GM04503 (cell line): ENCODE data around the gene LIPC.

Experiments used
- DNase-seq: peaks from one replicate; pipeline ENCODE4 v3.0.0-alpha.2; 2012; ENCODE audit warnings: low read depth

Gene LIPC

DNA sequence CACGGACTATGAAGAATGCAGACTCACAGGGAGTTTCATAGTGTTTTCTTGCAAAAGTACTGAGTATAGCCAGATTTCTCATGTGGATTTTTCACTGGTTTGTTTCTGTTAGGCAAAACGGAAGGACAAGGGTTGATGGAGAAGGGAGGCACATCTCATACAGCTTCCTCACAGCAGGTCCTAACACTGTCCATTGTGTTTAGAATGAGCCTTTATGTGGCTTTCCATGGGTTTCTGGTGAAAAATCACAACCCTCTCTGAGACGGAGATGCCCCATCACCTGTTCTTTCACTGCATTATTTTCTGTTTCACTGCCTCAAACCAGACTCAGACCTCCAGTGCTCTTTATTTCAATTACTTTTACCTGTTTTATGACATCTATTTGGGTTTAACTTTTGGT is 25.0 kb upstream of the LIPC start:
- no peak for DNase-seq

DNA sequence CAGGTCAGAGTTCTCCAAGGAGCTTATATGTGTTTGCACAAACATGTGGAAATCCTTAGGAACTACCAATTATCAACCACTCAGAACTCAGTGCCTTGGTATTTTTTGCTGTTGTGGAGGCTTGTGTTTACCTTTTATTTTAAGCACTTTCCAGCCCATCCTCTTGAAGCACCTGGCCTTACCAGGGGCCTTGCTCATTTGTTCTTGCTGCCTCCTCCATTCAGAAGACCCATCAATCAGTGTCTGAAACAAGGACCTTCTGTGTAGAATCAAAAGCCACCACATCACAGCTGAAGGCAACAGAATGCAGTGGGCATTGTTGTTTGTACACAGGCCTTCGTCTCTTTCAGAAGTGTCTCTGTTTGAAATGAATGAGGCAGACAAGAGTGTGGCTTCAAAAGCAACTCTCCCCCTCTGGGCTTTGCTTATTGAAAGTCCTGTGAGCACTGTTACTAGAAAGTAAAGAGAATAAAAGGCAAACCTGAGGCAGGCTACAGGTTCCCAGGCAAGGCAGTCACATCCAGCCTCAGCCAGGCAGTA is 24.5 kb upstream of the LIPC start:
- DNase-seq, result no peak

DNA sequence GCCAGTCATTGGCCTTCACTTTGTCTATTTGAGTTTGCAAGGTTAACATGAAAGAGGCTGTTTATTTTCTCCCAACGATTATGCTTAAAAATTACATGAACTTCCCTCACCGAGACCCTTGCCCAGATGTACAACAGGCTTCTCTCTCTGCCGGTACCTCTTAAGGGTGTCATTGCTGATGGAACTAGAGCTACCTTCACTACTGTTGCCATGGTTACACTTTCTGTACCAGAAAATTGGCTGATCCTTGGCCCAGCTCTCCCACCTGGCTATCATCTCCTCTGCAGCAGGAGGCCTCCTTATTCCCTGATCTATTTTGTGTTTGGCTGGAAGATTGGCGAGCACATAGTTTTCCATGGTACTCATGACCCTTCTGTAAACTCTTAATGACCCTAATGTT is 24.0 kb upstream of the LIPC start:
- no peak for DNase-seq

DNA sequence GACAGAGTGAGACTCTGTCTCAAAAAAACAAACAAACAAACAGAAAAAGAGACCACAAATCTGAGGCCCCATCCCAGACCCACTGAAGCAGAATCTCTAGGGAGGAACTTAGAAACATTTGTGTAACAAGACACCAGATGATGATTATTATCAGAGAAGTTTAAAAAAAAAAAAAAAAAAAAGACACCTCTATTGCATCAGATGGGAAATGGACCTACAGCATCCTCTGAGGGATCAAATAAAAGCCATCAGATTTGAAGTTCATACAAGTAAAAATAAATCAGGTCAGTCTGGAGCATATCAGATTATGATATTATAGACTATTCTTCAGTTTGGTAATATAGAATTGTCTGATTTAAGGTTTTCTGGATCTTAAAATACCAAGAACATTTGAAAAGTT is 21.9 kb upstream of the LIPC start:
- no peak for DNase-seq

DNA sequence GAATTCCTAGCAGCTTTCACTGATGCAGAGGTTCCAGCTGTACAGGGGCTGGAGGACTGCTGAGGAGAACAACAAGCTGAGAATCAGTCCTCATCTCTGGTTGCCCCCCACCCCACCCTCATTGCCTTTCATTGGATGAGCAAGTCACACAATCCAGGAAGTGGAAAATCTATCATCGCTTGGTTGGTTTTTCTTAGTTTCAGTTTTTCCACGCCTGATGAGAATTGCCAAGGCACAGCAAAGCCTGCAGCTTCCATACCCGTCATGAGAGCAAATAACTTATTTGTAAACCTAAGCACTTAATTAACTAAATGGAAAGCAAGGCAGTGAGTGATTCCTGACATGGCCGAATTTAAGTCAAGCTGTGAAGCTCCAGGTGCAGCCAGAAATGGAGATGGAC is 21.4 kb upstream of the LIPC start:
- DNase-seq, result no peak

DNA sequence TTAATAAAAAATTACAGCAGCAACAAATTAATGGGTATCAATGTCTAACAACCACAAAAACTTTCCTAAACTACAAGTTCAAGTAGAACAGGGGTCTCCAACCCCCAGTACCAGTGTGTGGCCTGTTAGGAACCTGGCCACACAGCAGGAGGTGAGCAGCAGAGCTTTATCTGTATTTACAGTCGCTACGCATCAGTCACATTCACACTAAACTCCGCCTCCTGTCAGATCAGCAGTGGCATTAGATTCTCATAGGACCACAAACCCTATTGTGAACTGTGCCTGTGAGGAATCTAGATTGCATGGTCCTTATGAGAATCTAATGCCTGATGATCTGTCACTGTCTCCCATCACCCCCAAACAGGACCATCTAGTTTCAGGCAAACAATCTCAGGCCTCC is 18.5 kb upstream of the LIPC start:
- DNase-seq, result no peak

DNA sequence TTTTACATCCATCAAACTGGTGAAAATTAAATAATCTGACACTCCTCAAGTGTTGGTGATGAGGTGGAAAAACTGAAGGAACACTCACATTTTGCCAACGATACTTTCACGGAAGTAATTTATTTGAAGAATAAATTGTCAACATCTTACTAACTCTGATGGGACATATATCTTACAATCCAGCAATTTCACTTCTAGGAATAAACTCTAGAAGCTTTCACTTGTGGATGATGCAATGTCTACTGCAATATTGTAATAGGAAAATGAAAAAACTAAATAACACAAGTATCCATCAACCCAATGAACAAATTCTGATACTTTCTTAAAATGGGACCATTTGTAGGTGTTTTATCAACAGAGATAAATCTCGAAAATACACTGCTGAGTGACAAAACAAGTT is 16.2 kb upstream of the LIPC start:
- DNase-seq, result no peak

DNA sequence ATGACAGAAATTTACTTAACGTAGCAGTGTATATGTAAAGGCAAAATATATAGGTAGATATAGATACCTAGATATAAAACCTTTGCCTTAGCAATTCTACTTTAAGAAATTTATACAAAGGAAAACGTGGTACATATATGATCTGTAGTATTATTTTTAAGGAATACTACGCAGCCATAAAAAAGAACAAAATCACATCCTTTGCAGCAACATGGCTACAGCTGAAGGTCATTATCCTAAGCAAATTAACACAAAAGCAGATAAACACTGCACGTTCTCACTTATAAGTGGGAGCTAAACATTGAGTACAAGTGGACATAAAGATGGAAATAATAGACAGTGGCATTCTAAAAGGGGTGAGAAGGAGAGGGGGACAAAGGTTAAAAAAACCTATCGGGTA is 14.8 kb upstream of the LIPC start:
- no peak for DNase-seq

DNA sequence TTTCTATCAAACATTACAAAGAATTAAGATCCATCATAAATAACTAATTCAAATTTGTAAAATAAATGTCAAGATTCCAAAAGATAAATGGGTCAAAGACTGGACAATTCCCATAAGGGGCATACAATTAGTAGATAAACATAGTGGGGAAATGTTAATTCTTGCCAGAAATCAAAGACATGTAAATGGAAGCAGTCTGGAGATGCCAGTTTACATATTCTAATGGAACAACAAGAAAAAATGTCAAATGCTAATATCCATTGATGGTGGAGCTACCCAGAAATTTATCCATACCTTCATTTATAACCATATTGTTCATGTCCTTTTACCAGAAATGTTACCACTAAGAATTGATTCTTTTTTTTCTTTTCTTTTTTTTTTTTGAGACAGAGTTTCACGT is 13.7 kb upstream of the LIPC start:
- no peak for DNase-seq

DNA sequence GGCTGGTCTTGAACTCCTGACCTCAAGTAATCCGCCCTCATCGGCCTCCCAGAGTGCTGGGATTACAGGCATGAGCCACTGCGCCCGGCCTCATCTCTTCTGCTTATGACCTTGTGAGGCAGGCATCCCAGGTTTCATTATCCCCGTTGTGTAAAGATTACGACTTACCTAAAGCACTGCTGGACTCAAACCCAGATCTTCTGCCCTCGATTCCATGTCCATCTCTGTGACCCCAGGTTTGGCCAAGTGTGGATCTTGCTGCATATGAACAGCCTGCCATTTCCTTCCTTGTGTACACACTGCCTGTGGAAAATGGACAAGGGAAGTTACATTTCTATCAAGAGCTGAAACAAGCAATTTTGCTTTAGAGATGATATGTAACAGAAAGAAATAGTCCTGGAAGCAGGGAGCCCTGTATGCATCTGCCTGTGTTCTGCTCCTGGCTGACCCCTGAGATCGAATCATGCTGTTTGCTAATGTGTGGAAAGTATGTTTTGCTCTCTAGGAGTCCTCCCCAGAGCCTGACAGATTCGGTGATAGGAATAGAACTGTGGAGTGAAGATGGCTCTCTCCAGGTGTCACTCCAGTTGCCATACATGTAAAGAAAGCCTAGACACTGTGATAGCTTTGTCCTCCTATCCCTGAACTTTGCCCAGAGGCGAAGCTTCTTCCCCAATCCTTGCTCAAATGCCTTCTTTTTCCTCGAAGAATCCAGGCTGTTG is 11.8 kb upstream of the LIPC start:
- no peak for DNase-seq

DNA sequence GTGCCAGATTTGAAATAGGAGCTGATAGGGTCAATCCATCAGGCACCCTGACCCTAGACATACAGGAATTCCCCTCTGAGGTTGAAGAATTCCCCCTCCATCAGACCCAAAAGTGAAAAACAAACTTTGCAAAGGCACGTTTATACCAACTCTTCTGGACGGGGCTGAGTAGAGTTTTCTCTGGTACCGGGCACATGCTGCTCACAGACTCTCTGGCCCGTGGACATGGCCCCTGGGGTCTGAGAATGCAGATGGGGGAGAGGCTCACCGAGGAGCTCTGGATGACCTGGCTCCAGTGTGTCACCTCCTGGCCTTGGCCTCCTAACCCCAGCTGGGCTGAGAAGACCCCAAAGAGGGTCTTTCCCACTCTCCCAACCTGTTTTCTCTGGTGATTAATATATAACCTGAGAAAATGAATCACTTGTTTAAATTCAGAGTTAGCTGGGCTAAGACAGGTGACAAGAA is 11.2 kb upstream of the LIPC start:
- DNase-seq, result no peak

DNA sequence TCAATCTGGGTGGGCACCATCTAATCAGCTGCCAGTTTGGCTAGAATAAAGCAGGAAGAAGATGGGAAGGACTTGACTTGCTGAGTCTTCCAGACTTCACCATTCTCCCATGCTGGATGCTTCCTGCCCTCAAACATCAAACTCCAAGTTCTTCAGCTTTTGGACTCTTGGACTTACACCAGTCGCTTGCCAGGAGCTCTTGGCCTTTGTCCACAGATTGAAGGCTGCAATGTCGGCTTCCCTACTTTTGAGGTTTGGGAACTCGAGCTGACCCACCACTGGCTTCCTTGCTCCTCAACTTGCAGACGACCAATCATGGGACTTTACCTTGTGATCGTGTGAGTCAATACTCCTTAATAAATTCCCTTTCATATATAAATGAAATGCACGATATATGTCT is 8.6 kb upstream of the LIPC start:
- no peak for DNase-seq

DNA sequence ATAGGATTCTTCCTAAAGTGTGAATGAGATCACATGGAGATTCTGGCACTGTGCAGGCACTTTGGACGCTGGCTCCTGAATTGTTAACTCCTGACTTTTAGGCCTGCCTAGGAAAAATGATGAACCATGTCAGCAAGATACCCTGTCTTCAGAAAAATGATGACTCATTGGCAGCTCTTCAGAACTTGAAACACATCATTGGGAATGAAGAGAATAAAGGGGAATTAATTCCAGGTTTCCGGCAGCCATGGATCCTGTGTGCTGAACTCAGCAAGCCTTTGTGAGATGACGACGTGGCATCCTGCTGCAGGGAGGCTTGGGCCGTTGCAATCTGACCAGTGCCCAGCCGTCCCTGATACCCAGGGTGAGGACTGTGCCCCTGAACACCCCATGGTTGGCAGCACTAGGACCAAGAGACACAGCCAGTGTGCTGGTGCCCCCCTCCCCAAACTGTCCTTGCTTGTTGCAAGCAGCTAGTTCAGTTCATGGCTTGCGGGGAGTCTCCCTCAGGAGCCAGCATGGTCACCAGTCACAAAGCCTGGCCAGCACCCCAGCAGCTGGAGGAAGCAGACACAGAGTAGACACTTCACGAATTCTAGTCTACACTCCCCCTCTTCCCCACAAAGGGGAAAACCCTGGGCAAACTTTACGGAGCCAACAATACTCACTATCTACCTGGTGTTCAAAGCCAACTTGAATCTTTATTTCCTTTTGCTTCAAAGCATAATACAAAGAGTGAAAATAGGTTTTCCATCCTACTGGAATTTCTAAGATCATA is 7.8 kb upstream of the LIPC start:
- DNase-seq, result peak; percentile 46

DNA sequence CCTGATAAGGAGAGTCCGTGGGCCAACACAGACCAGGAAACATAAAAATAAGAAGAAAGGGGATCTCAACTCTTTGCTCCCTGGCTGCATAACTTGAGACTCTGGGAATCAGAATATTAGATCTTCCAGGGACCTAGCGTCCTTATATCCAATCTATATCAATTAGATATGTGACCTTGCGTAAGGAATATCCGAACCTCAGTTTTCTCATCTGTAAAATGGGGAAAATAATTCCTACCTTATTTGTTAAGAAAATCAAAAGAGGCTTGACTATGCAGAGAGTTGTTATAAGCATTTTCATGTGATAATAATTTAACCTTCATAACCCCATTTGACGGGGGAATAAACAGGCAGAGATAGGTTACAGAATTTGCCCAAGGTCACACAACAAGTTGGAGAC is 7.1 kb upstream of the LIPC start:
- no peak for DNase-seq

DNA sequence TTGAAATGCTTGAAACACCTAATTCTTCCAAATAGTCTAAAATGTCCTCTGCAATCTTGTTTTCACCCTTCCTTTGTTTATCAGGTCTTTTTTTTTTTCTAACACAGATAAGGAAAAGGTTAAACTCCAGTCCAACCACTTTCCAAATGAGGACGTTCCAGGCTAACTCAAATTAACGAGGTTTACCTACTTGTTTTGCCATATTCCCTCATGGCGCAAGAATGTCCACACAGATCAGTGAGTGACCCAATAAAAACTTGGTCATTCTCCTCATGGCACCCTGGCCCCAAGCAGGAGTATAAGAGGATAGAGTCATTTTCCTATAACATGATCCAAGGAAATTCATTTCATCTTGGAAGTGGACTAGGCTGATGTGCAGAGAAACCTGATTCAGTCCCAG is 6.6 kb upstream of the LIPC start:
- DNase-seq, result no peak

DNA sequence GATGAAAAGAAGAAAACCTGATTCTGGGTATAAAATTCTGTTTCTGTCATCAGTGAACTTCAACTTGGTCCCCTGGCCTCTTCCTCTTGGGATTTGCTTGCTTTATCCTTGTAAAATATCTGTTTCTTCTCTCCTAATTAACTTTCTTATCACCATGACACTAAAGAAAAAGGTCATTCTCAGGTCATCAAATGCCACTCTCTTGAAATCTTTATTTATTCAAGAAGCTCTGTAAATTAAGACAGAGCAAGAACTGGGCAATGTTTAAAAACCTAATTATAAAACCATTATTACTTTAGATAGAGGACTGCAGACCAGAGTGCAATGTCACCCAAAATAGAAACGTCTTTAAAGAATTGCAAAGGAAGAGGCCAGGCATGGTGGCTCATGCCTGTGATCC is 6.0 kb upstream of the LIPC start:
- no peak for DNase-seq

DNA sequence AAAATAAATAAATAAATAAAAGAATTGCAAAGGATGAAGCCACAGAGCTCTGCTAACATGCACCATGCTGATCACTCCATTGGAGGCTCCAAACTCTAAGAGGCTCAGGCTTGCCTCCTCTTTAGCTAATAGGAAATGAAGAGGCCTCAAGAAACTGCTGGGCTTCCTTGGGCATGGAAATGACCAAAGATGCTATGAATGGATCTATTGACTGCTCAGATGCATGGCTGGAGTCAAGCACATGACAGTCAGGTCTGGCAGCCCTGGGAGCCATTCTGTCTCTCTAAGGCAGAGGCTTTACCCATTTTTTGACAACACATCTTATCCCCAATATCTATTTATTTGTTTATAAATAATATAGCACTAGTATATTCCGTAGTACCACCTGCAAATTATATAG is 5.3 kb upstream of the LIPC start:
- DNase-seq, result no peak

DNA sequence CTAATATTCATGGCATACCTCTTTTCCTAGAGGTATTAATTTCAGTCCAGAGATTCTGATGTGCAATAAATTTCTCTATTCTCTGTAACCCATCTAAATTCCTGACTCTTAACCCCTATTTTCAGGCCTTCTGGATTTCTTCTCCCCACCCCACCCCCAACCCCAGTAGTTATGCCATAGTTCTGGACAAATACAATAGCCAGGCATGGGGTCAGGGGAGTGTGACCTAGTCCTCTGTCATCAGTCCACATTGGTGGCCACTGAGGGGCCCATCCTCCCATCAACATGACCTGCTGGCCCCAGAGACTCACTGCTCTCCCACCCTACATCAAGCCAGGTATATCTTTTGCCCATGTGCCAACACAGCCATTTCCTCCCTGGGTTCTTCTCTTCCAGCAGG is 3.8 kb upstream of the LIPC start:
- no peak for DNase-seq

DNA sequence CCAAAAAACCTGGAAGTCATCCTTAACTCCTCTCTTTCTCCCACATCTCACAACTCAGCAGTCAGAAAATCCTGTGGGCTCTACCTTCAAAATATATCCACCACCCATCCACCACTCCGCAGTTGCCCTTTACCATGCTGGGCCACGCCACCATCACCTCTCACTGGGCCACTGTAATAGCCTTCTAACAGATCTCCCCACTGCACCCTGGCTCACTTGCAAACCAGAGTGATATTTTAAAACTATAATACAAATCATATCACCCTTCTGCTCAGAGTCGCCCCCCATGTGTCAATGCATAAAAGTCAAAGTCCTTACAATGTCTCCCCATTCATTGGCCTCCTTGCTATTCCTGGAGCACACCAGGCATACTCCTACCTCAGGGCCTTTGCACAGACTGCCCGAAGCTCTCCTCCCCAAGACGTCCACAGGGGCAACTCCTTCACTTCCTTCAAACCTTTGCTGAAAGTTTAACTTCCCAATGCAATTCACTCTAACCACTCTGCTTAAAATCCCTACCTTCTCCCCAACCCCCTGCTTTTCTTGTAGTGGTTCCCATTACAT is 1.5 kb upstream of the LIPC start:
- no peak for DNase-seq

DNA sequence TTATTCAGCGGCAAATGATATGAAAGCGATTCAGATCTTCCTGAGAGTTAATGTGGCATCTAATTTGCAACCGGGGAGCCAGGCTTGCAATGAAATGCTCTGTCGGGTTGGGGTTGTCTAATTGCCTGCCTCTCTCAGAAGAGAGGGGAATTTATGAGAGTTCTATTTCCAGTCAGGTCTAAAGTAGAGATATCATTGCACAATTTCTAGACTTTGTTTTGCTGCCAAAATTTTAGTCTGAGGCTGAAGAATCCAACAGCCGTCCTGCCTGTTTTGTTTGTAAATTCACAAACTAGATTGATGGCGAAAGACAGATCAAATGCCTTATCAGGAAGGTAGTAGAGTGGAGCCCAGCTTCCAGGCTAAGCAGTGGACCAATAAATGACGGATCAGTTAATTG is 610 bp downstream of the LIPC start:
- no peak for DNase-seq

DNA sequence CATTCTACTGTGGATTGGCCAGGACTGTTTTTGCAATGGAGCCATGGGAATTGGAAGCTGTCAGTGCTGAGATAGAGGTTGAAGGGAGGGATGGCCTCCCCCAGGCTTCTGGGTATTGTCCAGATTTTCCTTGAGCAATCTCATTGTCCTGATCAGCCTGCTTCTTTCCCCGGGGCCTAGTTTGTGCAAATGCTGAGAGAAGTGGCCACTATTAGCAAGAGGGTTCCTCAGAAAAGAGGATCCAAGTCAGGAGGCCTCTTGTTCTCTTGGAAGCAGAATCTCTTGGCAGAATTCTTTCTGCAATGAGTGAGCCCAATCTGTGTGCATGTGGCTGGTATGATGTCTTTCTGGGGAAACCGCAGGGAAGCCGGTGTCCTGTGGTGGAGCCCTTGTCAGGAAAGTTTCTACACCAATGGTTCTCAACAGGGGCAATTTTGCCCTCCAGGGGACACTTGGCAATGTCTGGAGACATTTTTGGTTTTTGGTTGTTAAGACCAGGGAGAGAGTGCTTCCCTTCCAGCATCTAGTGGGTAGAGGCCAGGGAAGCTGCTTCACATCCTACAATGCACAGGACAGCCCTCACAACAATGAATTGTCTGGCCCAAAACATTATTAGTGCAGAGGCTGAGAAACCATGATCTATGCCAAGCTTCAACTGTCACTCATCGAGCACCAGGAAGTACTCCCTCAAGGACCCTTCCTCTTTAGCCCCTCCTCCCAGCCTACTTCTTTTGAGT is 2.0 kb downstream of the LIPC start:
- no peak for DNase-seq

DNA sequence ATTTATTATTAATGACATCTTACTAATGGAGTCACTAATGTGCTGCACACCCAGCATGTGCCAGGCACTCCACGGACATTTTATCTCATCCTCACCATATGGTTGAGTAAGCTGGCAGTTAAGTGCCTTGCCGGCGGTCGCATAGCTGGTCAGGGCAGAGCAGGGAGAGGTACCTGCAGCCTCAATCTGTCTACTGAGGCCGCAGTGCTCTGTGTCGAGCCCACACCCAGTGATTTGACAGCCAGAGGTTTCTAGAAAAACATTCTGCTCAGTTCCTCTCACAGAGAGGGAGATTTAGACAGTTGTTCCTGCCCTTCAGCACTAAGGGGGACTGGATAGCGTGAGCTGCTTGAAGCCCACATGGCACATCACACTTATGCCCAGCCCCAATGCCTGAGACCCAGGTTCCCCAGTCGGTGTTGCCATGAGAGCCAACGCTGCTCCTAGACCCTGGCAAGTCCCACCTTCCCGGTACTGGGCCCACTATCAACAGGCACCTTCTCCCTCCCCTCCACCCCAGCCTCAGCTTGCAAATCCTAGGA is 2.6 kb downstream of the LIPC start:
- DNase-seq, result no peak
